Measurements from ENCODE around the gene LY6G5B. TPM values are rescaled to one million over a fixed set of nuclear protein-coding genes. Genes with fewer than 3 reads are reported as not detected.

The LY6G5B gene
- total RNA-seq, 1 experiment from 2014 or later, result 14.4 TPM

GRCh38 chr6:31687860-31688693 is 18.3 kb downstream of the LY6G5B start:
- no peak for DNase-seq (ENCODE audit: unreplicated experiment)
- CTCF ChIA-PET, result interaction anchor here (0.6 to 0.7 kb wide), 4 partner anchors 145 to 287 kb away, joined by 3 to 4 read pairs (median 3); no protein-coding TSS in a partner anchor
- BruUV-seq (replicated peaks), result no TSS peak
- peaks cover 6% of the 10 kb centered on the region for H3K4me1 Mint-ChIP-seq (ENCODE audit: insufficient read depth, unreplicated experiment)
- no peak for TF ChIP-seq CTCF (IDR thresholded peaks at IDR 0.05; ENCODE audit: unreplicated experiment)
- no peak overlapping the region for H3K27ac Mint-ChIP-seq (ENCODE audit: low read depth, unreplicated experiment)
- peaks cover 42% of the 10 kb centered on the region for H3K36me3 Mint-ChIP-seq (ENCODE audit: insufficient read depth, unreplicated experiment)
- POLR2A ChIA-PET, result interaction anchor here (0.7 kb wide), 1 partner anchor 27 kb away, joined by 3 read pairs; no protein-coding TSS in a partner anchor
- no peaks in the 10 kb centered on the region for H3K9me3 Mint-ChIP-seq (ENCODE audit: unreplicated experiment)
- no peak overlapping the region for H3K4me3 Mint-ChIP-seq (ENCODE audit: unreplicated experiment)
- intact Hi-C loops (cut with micrococcal nuclease), result no loop called here
- no peaks in the 10 kb centered on the region for H3K27me3 Mint-ChIP-seq (ENCODE audit: insufficient read depth, unreplicated experiment)

DNA sequence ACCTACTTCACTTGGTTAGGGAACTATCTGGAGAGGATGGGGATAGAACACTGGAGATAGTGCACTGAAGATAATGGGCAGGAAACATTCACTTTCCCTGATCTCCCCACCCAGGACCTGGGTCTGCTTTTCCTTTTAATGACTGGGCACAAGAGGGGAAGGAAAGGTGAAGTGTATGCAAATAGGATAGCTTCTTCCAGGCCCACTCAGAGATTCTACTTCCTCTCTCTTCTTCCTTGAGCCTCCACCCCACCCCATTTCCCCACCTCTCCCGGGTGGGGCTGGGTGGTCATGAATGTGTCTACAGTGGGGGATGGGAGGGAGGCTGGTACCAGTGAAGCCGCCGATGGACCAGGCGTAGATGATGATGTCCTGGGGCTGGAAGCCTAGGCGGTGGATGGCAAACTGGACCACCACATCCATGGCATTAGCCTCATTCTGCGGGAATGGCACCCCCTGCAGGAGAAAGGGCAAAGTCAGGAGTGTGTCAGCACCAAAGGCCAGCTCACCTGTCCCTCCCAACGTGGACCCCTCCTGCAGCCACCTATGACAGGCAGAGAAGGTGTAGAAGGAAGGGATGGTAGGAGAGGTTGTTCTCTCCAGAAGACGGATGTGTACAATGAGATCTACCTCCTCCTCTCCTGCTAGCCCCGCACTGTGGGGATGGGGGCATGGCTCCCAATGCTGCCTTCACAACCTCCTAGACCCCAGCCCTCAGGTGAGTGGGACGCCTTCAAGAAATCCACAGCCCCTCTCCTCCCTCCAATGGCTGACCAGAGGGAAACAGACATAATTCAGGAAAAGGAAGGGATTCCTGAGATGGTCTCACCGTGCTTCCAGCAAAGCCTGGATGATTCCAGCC is 19.7 kb downstream of the LY6G5B start:
- DNase-seq (ENCODE audit: unreplicated experiment), result no peak
- Mint-ChIP-seq H3K36me3 (ENCODE audit: insufficient read depth, unreplicated experiment) (peaks cover 54% of the 10 kb centered on the region), H3K27me3 (ENCODE audit: insufficient read depth, unreplicated experiment) (no peaks in the 10 kb centered on the region), H3K4me1 (ENCODE audit: insufficient read depth, unreplicated experiment) (peaks cover 6% of the 10 kb centered on the region), H3K4me3 (ENCODE audit: unreplicated experiment) (no peak overlapping the region), H3K27ac (ENCODE audit: low read depth, unreplicated experiment) (no peak overlapping the region), H3K9me3 (ENCODE audit: unreplicated experiment) (no peaks in the 10 kb centered on the region)
- no peak for TF ChIP-seq CTCF (IDR thresholded peaks at IDR 0.05; ENCODE audit: unreplicated experiment)
- ChIA-PET POLR2A (interaction anchor here (0.7 to 1.0 kb wide), 2 partner anchors 9 to 38 kb away, joined by 3 read pairs; partner anchors contain the start of gene LY6G5C), CTCF (interaction anchor here (0.9 to 2.2 kb wide), 3 partner anchors 8 to 22 kb away, joined by 3 to 9 read pairs (median 3); partner anchors contain the start of gene LY6G5C)
- intact Hi-C loops (cut with micrococcal nuclease), result no loop called here
- BruUV-seq (replicated peaks), result no TSS peak

- ChIA-PET POLR2A (interaction anchor here (0.6 to 3.4 kb wide), 5 partner anchors 9 to 1008 kb away, joined by 3 to 19 read pairs (median 4); partner anchors contain the start of genes ABHD16A and LY6G5C), CTCF (interaction anchor here (0.5 to 2.2 kb wide), 9 partner anchors 9 to 1918 kb away, joined by 3 to 9 read pairs (median 3); partner anchors contain the start of genes ABHD16A and LY6G5C)
- BruUV-seq (replicated peaks), result no TSS peak
- Mint-ChIP-seq H3K4me1 (ENCODE audit: insufficient read depth, unreplicated experiment) (peaks cover 6% of the 10 kb centered on the region), H3K27ac (ENCODE audit: low read depth, unreplicated experiment) (peak overlapping the region; percentile 33), H3K27me3 (ENCODE audit: insufficient read depth, unreplicated experiment) (no peaks in the 10 kb centered on the region), H3K9me3 (ENCODE audit: unreplicated experiment) (no peaks in the 10 kb centered on the region), H3K36me3 (ENCODE audit: insufficient read depth, unreplicated experiment) (peaks cover 57% of the 10 kb centered on the region), H3K4me3 (ENCODE audit: unreplicated experiment) (no peak overlapping the region)
- no peak for TF ChIP-seq CTCF (IDR thresholded peaks at IDR 0.05; ENCODE audit: unreplicated experiment)
- intact Hi-C loops (cut with micrococcal nuclease), result no loop called here
- DNase-seq (ENCODE audit: unreplicated experiment), result no peak
Observed at GRCh38 chr6:31690231-31691077, 20.7 kb downstream of the LY6G5B start.
